Astrocyte of the cerebellum (primary cell): ENCODE measurements around the gene FAM72A.
A peak's percentile ranks its signal among the peaks of the same experiment; 100 is the strongest.
"Not testable (repeated sequence)": the region's sequence is repeated elsewhere in the genome, so short reads cannot be mapped to it uniquely, and the experiment has no call there.

Experiments
- DNase-seq: peaks from one replicate; pipeline ENCODE4 v3.0.0-alpha.2; 2011; ENCODE audit warnings: low read depth
- H3K4me3 ChIP-seq: 2 replicates; pipeline ENCODE4 v1.5.1; 2011; ENCODE audit warnings: mild to moderate bottlenecking, low read depth, low read length, moderate library complexity
- CTCF ChIP-seq: IDR thresholded peaks from 2 replicates; pipeline ENCODE4 v1.5.1; 2012; ENCODE audit warnings: low read length, low read depth, moderate library complexity, mild to moderate bottlenecking; ENCODE audit errors: missing control alignments
- in situ Hi-C: cut with HindIII; loops from 2 replicates; pipeline ENCODE4 v1.10.0; 2017; ENCODE audit warnings: low sequenced_read_pairs

FAM72A gene

GRCh38 chr1:206178061-206178989 lies 24.3 kb downstream of the FAM72A start:
- in situ Hi-C loops = not testable (repeated sequence)

GRCh38 chr1:206176114-206176502 lies 26.5 kb downstream of the FAM72A start:
- in situ Hi-C loops, DNase-seq, H3K4me3 ChIP-seq: not testable (repeated sequence)

More at GRCh38 chr1:206178061-206178989, 24.3 kb downstream of the FAM72A start:
- not testable (repeated sequence) for H3K4me3 ChIP-seq, DNase-seq

- in situ Hi-C loops, H3K4me3 ChIP-seq, DNase-seq: not testable (repeated sequence)
- peak; percentile 13 for TF ChIP-seq CTCF
These were observed 27.1 kb downstream of the FAM72A start for GRCh38 chr1:206175459-206176113.

- in situ Hi-C loops, DNase-seq, H3K4me3 ChIP-seq: not testable (repeated sequence)
- TF ChIP-seq CTCF = peak; percentile 24
These were observed 28.3 kb downstream of the FAM72A start for GRCh38 chr1:206174182-206174868.

GRCh38 chr1:206173110-206173719 lies 29.4 kb downstream of the FAM72A start:
- in situ Hi-C loops, H3K4me3 ChIP-seq, DNase-seq: not testable (repeated sequence)

GRCh38 chr1:206169794-206170193 lies 32.8 kb downstream of the FAM72A start:
- in situ Hi-C loops, DNase-seq, H3K4me3 ChIP-seq: not testable (repeated sequence)

- H3K4me3 ChIP-seq, in situ Hi-C loops, DNase-seq: not testable (repeated sequence)
These were observed 35.1 kb downstream of the FAM72A start for GRCh38 chr1:206167350-206168029.

- DNase-seq = no peak
- H3K4me3 ChIP-seq = no peak overlapping the region
- in situ Hi-C loops = no loop called here
- no peak for TF ChIP-seq CTCF
These were observed 56.8 kb downstream of the FAM72A start for GRCh38 chr1:206145771-206146290.
